Hepatocyte (in vitro differentiated cells): ENCODE results near the gene KDF1. TPM values are rescaled to one million over a fixed set of nuclear protein-coding genes. Genes with fewer than 3 reads are reported as not detected.
A peak's percentile ranks its signal among the peaks of the same experiment; 100 is the strongest.

ENCODE experiments used
- DNase-seq: peaks from one replicate; pipeline ENCODE4 v3.0.0-alpha.2; 2016; ENCODE audit warnings: low spot score
- H2AFZ ChIP-seq: fragments of 200-600 bp; sonication (generic); 2 replicates; pipeline ENCODE4 v1.6.0; 2016; ENCODE audit warnings: antibody characterized with exemption, mild to moderate bottlenecking
- H3K27ac ChIP-seq: fragments of 200-600 bp; sonication (generic); 2 replicates; pipeline ENCODE4 v1.5.1; 2016; ENCODE audit warnings: mild to moderate bottlenecking
- H3K27me3 ChIP-seq: fragments of 200-600 bp; sonication (generic); 2 replicates; pipeline ENCODE4 v1.6.1; 2016
- H3K36me3 ChIP-seq: fragments of 200-600 bp; sonication (generic); replicated peaks from 2 replicates; pipeline ENCODE4 v1.5.1; 2016; ENCODE audit warnings: low read depth; ENCODE audit not compliant: insufficient read depth
- H3K4me1 ChIP-seq: fragments of 200-600 bp; sonication (generic); 2 replicates; pipeline ENCODE4 v1.5.1; 2016; ENCODE audit warnings: mild to moderate bottlenecking, moderate library complexity; ENCODE audit not compliant: insufficient read depth
- H3K4me2 ChIP-seq: fragments of 200-600 bp; sonication (generic); 2 replicates; pipeline ENCODE4 v1.6.0; 2016
- H3K4me3 ChIP-seq: fragments of 200-600 bp; sonication (generic); 2 replicates; pipeline ENCODE4 v1.5.1; 2016; ENCODE audit warnings: mild to moderate bottlenecking
- H3K79me2 ChIP-seq: fragments of 200-600 bp; sonication (generic); 2 replicates; pipeline ENCODE4 v1.6.0; 2017; ENCODE audit warnings: mild to moderate bottlenecking
- H3K9me2 ChIP-seq: fragments of 200-600 bp; sonication (generic); replicated peaks from 2 replicates; pipeline ENCODE4 v1.6.0; 2017; ENCODE audit warnings: mild to moderate bottlenecking; ENCODE audit not compliant: insufficient read depth
- H3K9me3 ChIP-seq: fragments of 200-600 bp; sonication (generic); 2 replicates; pipeline ENCODE4 v1.5.1; 2016; ENCODE audit warnings: low read depth, mild to moderate bottlenecking
- H4K20me1 ChIP-seq: fragments of 200-600 bp; sonication (generic); 2 replicates; pipeline ENCODE4 v1.6.0; 2016; ENCODE audit warnings: mild to moderate bottlenecking; ENCODE audit not compliant: insufficient read depth, poor library complexity, severe bottlenecking
- CTCF ChIP-seq: fragments of 200-600 bp; sonication (generic); IDR thresholded peaks from 2 replicates; pipeline ENCODE4 v1.5.1; 2016; ENCODE audit warnings: antibody characterized with exemption, mild to moderate bottlenecking; ENCODE audit not compliant: poor library complexity
- EZH2 ChIP-seq: fragments of 200-600 bp; sonication (generic); IDR thresholded peaks from 2 replicates; pipeline ENCODE4 v1.6.1; 2016; ENCODE audit warnings: antibody characterized with exemption, mild to moderate bottlenecking, borderline replicate concordance
- EZH2phosphoT487 ChIP-seq: fragments of 200-600 bp; sonication (generic); IDR thresholded peaks from one replicate; pipeline ENCODE4 v1.6.1; 2018; ENCODE audit warnings: antibody characterized with exemption, mild to moderate bottlenecking, low read depth, moderate library complexity; ENCODE audit not compliant: unreplicated experiment, severe bottlenecking
- WGBS: methylation state at CpG from one replicate; pipeline ENCODE4 v1.1.6; 2016; ENCODE audit warnings: low lambda C conversion rate; ENCODE audit errors: missing lambda C conversion rate; 5-methylcytosine and 5-hydroxymethylcytosine counted together
- polyA plus RNA-seq: library from polyadenylated mRNA; unstranded; fragments of >200 nt; fragmentation: Nextera tagmentation; extraction: Ambion mirVana; gene quantifications from 2 replicates; pipeline ENCODE4 v1.2.1, GENCODE V29; 2016
- total RNA-seq: library from RNA; depleted of rRNA; stranded (reverse); fragments of >200 nt; gene quantifications from 2 replicates; pipeline ENCODE4 v1.2.3, GENCODE V29; 2014

Gene KDF1
- total and polyA plus RNA-seq, 2 experiments from 2014 or later = 10.5 to 21.9 TPM

GRCh38 chr1:26994020-26994786 lies 33.9 kb upstream of the KDF1 start:
- Histone ChIP-seq H2AFZ (peak overlapping the region; percentile 60), H3K9me3 (no peaks in the 10 kb centered on the region), H3K9me2 (no peaks in the 10 kb centered on the region), H3K79me2 (peaks cover 36% of the 10 kb centered on the region), H3K27me3 (no peaks in the 10 kb centered on the region), H3K36me3 (no peaks in the 10 kb centered on the region), H3K4me1 (peaks cover 61% of the 10 kb centered on the region), H4K20me1 (peaks cover 8% of the 10 kb centered on the region), H3K27ac (peak overlapping the region; percentile 91), H3K4me3 (peak overlapping the region; percentile 69), H3K4me2 (peak overlapping the region; percentile 95)
- 4% methylated on average over 24 of the region's 97 CpGs for WGBS
- no peak for TF ChIP-seq EZH2
- TF ChIP-seq EZH2phosphoT487 = no peak
- TF ChIP-seq CTCF = no peak
- peak; percentile 68 for DNase-seq

GRCh38 chr1:26993237-26994019 lies 33.2 kb upstream of the KDF1 start, which contains the start of gene TRNP1:
Gene TRNP1, plus strand, starts transcription at chr1:26993692. Its CDS starts 95 bp downstream, at chr1:26993787.
- 1% methylated on average over 18 of the region's 61 CpGs for WGBS
- no peaks in the 10 kb centered on the region for H3K9me3 ChIP-seq
- DNase-seq = peak; percentile 94

More at GRCh38 chr1:26993237-26994019, 33.2 kb upstream of the KDF1 start, which contains the start of gene TRNP1:
- H2AFZ ChIP-seq = peak within 1 kb of the TSS; percentile 60
- peaks cover 8% of the 10 kb centered on the region for H4K20me1 ChIP-seq
- H3K27me3 ChIP-seq = no peaks in the 10 kb centered on the region
- peak within 1 kb of the TSS; percentile 95 for H3K4me2 ChIP-seq
- H3K9me2 ChIP-seq = no peaks in the 10 kb centered on the region
- peak within 1 kb of the TSS; percentile 91 for H3K27ac ChIP-seq
- no peaks in the 10 kb centered on the region for H3K36me3 ChIP-seq
- no peak for TF ChIP-seq EZH2phosphoT487
- no peak for TF ChIP-seq CTCF
- TF ChIP-seq EZH2 = no peak
- peaks cover 30% of the 10 kb centered on the region for H3K79me2 ChIP-seq
- peaks cover 53% of the 10 kb centered on the region for H3K4me1 ChIP-seq
- peak within 1 kb of the TSS; percentile 69 for H3K4me3 ChIP-seq
